MCF 10A (cell line): ENCODE measurements around the gene FREY1. TPM values are rescaled to one million over a fixed set of nuclear protein-coding genes. Genes with fewer than 3 reads are reported as not detected.
A peak's percentile ranks its signal among the peaks of the same experiment; 100 is the strongest.
"Not testable (repeated sequence)": the region's sequence is repeated elsewhere in the genome, so short reads cannot be mapped to it uniquely, and the experiment has no call there.

Experiments used
- BruUV-seq: library from RNA; stranded (reverse); fragments of 400-500 nt; replicated peaks from 2 replicates; lab custom pipeline; 2021; lab: Mats Ljungman, UMichigan
- CTCF ChIA-PET: fragments of 300-600 bp; sonication (Branson Sonifier 250); formaldehyde crosslinking; extraction: SDS; loops from one replicate; lab custom pipeline; 2021; ENCODE audit warnings: antibody characterized with exemption, inconsistent platforms; lab: Yijun Ruan, JAX
- POLR2A ChIA-PET: fragments of 300-600, 350-650 bp; sonication (Branson Sonifier 250); formaldehyde crosslinking; extraction: SDS; loops from one replicate; lab custom pipeline; 2020; ENCODE audit warnings: antibody characterized with exemption, inconsistent platforms; lab: Yijun Ruan, JAX
- DNase-seq: peaks from one replicate; pipeline ENCODE4 v3.0.0-alpha.2; 2018; ENCODE audit not compliant: unreplicated experiment
- H3K27ac Mint-ChIP-seq: one replicate; pipeline ENCODE4 v1.8.0; 2022; ENCODE audit warnings: mild to moderate bottlenecking, low read depth, mixed read lengths; ENCODE audit not compliant: unreplicated experiment
- H3K27me3 Mint-ChIP-seq: one replicate; pipeline ENCODE4 v1.8.0; 2022; ENCODE audit warnings: mixed read lengths; ENCODE audit not compliant: insufficient read depth, unreplicated experiment
- H3K36me3 Mint-ChIP-seq: one replicate; pipeline ENCODE4 v1.8.0; 2022; ENCODE audit warnings: mild to moderate bottlenecking, moderate library complexity, mixed read lengths; ENCODE audit not compliant: insufficient read depth, unreplicated experiment
- H3K4me1 Mint-ChIP-seq: one replicate; pipeline ENCODE4 v1.8.0; 2022; ENCODE audit warnings: mixed read lengths; ENCODE audit not compliant: insufficient read depth, unreplicated experiment
- H3K4me3 Mint-ChIP-seq: one replicate; pipeline ENCODE4 v1.8.0; 2022; ENCODE audit warnings: mild to moderate bottlenecking, moderate library complexity, mixed read lengths; ENCODE audit not compliant: unreplicated experiment
- H3K9me3 Mint-ChIP-seq: one replicate; pipeline ENCODE4 v1.8.0; 2022; ENCODE audit warnings: mixed read lengths; ENCODE audit not compliant: unreplicated experiment
- CTCF ChIP-seq: fragments of 200-600 bp; IDR thresholded peaks from one replicate; pipeline ENCODE4 v1.8.0; 2022; ENCODE audit warnings: antibody characterized with exemption, mild to moderate bottlenecking; ENCODE audit not compliant: unreplicated experiment
- intact Hi-C: fragments of 100-400 bp; cut with micrococcal nuclease; formaldehyde crosslinking; loops from 2 replicates; pipeline ENCODE4 v1.14.1; 2022
- total RNA-seq: library from RNA; stranded (reverse); gene quantifications from 2 replicates; pipeline ENCODE4 v1.2.3, GENCODE V29; 2022

The FREY1 gene
- total RNA-seq, 1 experiment from 2014 or later, result 1.3 TPM

DNA sequence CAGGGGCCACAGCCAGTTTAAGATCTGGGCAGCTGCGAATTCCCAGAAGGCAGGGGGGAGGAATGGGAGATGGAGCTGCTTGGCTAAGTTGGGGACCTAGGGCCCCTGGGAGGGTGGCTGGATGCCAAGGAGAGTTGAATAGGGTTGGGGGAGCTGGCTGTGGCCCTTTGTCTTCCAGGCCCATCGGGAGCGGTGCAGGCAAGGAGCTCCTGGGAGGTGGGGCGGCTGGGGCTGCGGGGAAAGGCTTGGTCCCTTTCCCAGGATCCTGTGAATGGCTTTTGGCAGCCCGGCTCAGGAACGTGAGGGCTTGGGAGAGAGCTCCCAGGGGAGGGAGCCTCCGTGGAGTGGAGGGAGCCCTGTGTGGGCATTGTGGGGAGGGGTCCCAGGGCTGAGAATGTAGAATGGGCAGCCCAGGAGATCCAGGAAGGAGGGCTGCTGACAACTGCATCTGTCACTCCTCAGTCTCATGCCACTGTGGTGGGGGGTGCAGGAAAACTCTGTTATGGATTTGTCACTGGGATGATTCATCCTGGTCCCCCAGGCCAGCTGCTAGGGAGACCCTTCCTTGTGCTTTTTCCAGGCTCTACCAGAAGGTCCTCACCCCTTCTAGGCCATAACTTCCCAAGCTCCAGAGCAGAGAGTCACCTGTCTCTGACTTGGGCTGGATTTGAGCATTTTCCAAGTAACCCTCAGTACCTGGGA lies 6.0 kb downstream of the FREY1 start:
- no peak for TF ChIP-seq CTCF
- Mint-ChIP-seq H3K36me3 (peaks cover 14% of the 10 kb centered on the region), H3K27ac (no peak overlapping the region), H3K4me1 (peaks cover 8% of the 10 kb centered on the region), H3K4me3 (peak overlapping the region; percentile 47), H3K27me3 (no peaks in the 10 kb centered on the region), H3K9me3 (no peaks in the 10 kb centered on the region)
- CTCF ChIA-PET, result interaction anchor here (1.0 kb wide), 1 partner anchor 12 kb away, joined by 5 read pairs; no protein-coding TSS in a partner anchor
- intact Hi-C loops, result no loop called here
- BruUV-seq, result no TSS peak
- POLR2A ChIA-PET, result interaction anchor here (0.6 to 1.5 kb wide), 4 partner anchors 8 to 393 kb away, joined by 3 to 5 read pairs (median 4); partner anchors contain the start of gene PEX16
- no peak for DNase-seq

GRCh38 chr11:45900175-45900800 lies 6.8 kb downstream of the FREY1 start:
- H3K4me1 Mint-ChIP-seq, H3K36me3 Mint-ChIP-seq, intact Hi-C loops, H3K9me3 Mint-ChIP-seq, DNase-seq, BruUV-seq, H3K27me3 Mint-ChIP-seq: not testable (repeated sequence)
- ChIA-PET POLR2A (interaction anchor here (0.6 to 1.5 kb wide), 4 partner anchors 9 to 393 kb away, joined by 3 to 5 read pairs (median 4); partner anchors contain the start of gene PEX16), CTCF (interaction anchor here (1.0 kb wide), 1 partner anchor 11 kb away, joined by 5 read pairs; no protein-coding TSS in a partner anchor)
- peak overlapping the region; percentile 47 for H3K4me3 Mint-ChIP-seq
- peak overlapping the region; percentile 39 for H3K27ac Mint-ChIP-seq

GRCh38 chr11:45899448-45900174 lies 7.5 kb downstream of the FREY1 start:
- Mint-ChIP-seq H3K9me3 (no peaks in the 10 kb centered on the region), H3K4me1 (peaks cover 8% of the 10 kb centered on the region), H3K27ac (peak overlapping the region; percentile 39), H3K27me3 (no peaks in the 10 kb centered on the region), H3K36me3 (peaks cover 6% of the 10 kb centered on the region), H3K4me3 (peak overlapping the region; percentile 47)
- POLR2A ChIA-PET, result interaction anchor here (0.6 to 1.7 kb wide), 5 partner anchors 9 to 692 kb away, joined by 3 to 6 read pairs (median 4); no protein-coding TSS in a partner anchor
- intact Hi-C loops, result loop anchor here (10.0 kb wide), 1 partner anchor 55 kb away; the partner anchor contains the start of gene CRY2
- BruUV-seq, result no TSS peak
- CTCF ChIA-PET, result interaction anchor here (1.1 to 1.2 kb wide), 2 partner anchors 40 to 56 kb away, joined by 4 read pairs; no protein-coding TSS in a partner anchor
- no peak for TF ChIP-seq CTCF
- peak; percentile 64 for DNase-seq

DNA sequence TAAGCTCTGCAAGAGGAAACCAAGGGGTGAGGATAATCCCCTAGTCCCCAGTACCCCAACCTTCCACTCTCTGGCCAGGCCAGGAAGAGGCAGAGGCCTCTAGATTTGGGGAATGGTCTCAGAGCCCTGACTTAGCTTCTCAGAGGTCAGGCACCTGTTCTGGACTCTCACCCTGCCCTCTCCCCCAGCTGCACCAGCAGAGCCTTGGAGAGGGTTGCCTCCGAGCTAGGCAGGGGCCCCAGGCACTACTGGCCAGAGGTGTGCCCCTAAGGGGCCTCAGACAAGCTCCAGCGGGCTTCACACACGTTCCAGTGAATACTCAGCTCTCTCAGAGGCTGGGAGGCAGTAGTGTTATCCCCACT lies 8.0 kb downstream of the FREY1 start:
- peak overlapping the region; percentile 47 for H3K4me3 Mint-ChIP-seq
- no peaks in the 10 kb centered on the region for H3K27me3 Mint-ChIP-seq
- POLR2A ChIA-PET, result interaction anchor here (0.6 to 1.7 kb wide), 5 partner anchors 8 to 693 kb away, joined by 3 to 6 read pairs (median 4); no protein-coding TSS in a partner anchor
- H3K9me3 Mint-ChIP-seq, result no peaks in the 10 kb centered on the region
- no peak overlapping the region for H3K27ac Mint-ChIP-seq
- TF ChIP-seq CTCF, result no peak
- H3K36me3 Mint-ChIP-seq, result peaks cover under 1% of the 10 kb centered on the region
- intact Hi-C loops, result loop anchor here (10.0 kb wide), 1 partner anchor 54 kb away; the partner anchor contains the start of gene CRY2
- DNase-seq, result no peak
- BruUV-seq, result no TSS peak
- peaks cover 8% of the 10 kb centered on the region for H3K4me1 Mint-ChIP-seq
- CTCF ChIA-PET, result interaction anchor here (1.1 to 1.2 kb wide), 2 partner anchors 39 to 56 kb away, joined by 4 read pairs; no protein-coding TSS in a partner anchor
